Activated T-cell treated with anti-CD3 and anti-CD28 coated beads for 1 hour (primary cell): ENCODE results near the gene NR1H4.
"Not testable (repeated sequence)": the region's sequence is repeated elsewhere in the genome, so short reads cannot be mapped to it uniquely, and the experiment has no call there.

ENCODE experiments used
- DNase-seq: peaks from one replicate; pipeline ENCODE4 v3.0.0-alpha.2; 2020; ENCODE audit warnings: low read depth

Gene NR1H4

DNA sequence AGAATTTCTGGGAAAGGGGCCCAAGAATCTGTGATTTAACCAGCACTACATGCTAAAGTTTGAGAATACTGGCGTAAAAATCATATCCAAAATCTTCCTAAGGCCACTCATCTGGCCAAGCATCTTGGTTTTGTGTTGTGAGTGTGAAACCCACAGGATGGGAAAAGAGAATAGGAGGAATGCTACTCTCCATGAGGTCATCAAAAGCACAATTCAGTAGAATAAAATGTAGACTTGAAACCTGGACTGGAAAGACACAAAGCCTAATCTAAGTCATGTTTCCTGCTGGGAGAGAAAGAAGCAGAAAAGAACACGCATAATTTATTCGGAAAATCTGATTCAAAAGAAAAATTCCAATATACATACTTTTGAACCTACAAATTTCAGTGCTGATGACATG lies 42.3 kb downstream of the NR1H4 start:
- DNase-seq, result no peak

DNA sequence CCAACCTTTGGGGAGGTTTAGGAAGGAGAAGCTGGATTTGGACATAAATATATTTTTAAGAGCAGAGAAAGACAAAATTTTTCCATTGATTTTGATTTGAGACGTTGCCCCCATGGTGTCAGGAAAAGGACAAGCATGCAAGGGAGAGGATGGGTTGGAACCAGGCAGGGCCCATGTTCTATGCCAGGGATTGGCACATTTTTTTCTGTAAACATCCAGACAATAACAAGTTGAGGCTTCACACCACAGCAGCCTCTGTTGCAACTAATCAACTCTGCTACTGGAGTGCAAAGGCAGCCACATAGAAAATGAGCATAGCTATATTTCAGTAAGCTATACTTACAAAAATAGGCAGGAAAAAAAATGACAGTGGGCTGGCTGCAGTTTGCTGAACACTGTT lies 44.7 kb downstream of the NR1H4 start:
- no peak for DNase-seq

DNA sequence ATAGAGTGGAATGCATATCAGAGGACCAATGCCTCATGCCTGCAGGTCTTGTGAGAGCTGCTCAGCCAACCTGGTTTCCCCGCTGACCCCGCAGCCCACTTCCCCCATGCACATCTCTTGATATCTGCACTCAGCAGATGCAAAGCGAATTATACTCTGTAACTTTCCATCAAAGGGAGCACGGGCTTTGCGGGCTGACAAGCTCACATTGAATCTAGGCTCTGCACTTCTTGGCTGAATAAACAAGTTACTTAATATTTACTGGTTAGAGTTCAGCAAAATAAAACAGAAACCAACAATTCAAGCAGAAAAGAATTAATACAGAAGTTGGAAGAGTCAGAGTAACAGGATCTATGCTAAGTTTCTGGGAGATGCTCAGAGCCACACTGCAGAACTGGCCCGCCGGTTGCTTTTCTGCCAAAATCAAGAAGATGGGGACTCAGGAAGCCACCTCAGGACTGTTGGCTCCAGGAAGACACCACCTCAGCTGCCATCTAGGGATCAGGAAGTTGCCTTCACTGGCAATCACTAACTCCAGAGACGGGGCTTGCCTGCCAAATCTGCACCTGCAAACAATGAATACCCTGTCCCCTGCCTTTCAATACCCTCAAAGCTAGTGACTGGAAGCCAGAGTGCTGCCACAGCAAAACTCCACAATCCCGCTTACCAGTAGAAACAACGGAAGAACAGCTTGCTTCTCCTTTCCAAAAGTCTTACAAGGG lies 46.5 kb downstream of the NR1H4 start:
- DNase-seq, result no peak

DNA sequence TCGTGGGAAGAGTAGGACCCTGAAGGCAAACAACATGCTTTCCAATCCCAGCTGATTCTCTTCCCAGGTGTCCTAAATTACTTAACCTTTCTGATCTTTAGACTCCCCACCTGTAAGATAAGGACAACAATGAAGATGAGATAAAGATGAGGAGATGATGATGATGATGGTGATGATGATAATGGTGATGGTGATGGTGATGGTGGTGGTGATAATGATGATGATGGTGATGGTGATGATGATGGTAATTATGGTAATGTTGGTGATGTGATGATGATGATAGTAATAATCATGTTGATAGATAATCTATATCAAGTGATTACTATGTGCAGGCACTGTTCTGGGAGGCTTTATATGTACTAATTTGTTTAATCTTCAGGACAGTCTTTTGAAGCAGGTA lies 48.3 kb downstream of the NR1H4 start:
- DNase-seq, result no peak

DNA sequence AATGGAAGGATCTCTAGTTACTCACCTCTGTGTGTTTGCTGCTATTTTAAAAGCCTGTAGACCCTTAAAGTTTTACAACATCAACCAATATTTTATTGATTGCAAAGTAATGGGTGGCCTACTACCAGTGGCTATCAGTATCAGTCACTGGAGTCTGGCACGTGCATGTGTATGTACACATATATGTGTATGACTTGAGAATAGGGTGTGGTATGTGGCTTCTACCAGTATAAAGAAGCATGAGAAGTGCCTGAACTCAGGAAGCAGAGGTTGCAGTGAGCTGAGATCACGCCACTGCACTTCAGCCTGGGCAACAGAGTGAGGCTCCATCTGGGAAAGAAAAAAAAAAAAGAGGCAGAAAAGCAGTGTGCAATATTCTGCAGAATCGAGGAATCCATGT lies 54.4 kb downstream of the NR1H4 start:
- DNase-seq, result no peak

DNA sequence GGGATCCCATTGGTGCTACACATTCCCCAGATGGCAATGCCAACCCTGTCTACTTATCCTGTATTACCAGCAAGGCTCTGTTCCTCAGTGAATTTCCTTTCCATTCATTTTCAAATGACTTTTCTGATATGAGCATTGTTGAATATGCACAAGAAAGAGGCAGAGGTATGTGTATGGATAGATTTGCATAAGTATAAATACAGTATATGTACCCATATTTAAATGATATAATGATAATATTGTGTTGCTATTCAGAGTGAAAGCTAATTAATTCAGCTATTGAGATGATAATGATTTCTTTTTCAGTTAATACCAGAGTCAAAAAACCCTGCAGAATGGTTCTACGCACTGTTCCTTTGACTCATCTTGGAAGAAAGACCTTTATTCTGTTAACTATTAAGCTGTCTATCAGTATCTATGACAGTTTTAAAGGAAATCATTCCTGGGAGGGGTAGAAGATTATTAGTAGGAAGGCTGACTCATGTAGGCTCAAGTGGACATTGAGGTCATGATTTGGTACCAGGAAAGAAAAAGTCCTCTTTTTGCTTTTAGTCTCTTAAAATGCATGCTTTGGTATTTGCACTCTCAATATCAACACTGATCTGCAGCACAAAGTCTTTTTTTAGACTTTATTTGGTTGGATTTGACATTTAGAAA lies 54.9 kb downstream of the NR1H4 start:
- DNase-seq, result no peak

DNA sequence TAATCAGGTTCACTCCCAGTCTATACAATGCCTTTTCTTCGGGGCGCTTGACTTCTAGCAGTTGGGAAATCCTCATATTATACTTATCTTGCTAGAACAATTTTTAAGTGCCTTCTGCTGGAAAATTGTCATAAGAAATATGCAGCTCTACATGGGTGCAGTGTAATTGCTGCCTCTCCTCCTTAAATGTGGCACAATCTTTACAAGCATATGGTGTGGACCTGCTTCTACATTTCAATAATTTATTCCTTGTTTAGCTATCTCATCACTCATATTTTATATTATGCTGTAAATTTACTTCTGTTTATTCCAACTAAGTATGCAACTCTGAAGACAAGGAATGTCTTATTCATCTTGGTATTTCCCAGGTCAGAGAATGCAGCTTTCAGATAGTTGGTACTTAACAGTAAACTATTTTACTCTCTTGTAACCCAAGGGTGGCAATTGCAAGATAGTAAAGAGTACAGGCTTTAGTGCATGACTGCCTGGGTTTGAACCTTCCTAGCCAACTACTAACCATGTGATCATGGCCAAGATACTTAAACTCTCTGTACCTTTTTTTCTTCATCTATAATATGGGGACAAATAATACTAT lies 56.2 kb downstream of the NR1H4 start:
- DNase-seq, result no peak

DNA sequence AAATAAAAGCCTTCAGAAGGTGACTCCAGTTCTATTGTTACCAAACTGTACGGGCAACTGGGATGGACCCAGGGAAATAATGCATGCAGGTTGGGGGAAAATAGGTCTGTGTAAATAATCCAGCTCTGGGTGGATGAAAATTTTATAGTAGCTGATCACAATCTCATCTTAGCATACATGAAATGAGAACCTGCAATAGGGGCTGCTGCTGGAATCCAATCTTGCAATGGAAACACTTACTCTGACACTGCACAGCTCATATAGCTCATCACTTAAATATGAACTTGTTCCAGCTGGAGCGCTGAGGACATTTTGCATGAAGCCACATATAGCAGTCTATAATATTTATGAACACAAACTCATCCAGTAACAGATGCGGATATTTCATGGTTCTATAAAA lies 59.7 kb downstream of the NR1H4 start:
- no peak for DNase-seq

DNA sequence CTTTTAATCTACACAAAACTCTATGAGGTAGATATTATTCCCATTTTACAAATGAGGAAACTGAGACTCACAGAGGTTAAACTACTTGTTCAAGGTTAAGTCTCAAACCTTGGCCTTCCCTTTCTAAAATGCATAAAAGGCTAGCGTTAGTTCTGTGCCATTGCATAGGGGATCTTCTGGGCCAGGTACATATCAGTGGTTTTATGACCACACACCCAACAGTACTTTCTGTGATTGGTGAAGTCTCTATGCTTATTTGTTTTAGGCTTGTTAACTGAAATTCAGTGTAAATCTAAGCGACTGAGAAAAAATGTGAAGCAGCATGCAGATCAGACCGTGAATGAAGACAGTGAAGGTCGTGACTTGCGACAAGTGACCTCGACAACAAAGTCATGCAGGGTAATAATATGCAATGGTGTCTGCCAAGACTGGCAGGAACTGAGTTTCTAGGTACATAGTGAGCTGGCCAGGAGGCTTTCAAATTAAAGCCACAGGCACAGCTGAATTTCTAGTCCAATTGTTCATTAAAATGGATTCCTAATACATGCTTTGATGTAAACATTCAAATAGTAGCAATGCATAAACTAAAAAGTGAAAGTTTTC lies 61.1 kb downstream of the NR1H4 start:
- no peak for DNase-seq

DNA sequence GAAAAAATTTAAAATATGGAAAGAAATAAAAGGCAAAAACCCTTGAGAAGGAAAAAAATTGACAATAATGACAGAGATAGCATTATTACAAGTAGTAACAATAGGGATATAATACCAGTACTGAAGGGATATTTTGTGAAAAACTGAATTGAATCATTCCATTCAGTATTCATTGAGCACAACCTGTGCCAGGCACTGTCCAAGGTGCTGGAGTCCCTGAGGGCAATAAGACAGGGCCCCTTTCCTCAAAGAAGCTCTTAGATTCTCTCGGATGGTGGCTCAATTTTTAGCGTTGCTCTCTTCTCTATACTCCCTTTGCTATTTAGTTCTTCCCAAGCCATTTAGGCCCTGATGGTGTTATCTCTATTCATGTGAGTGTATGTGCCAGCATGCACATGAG lies 65.5 kb downstream of the NR1H4 start:
- DNase-seq, result no peak

DNA sequence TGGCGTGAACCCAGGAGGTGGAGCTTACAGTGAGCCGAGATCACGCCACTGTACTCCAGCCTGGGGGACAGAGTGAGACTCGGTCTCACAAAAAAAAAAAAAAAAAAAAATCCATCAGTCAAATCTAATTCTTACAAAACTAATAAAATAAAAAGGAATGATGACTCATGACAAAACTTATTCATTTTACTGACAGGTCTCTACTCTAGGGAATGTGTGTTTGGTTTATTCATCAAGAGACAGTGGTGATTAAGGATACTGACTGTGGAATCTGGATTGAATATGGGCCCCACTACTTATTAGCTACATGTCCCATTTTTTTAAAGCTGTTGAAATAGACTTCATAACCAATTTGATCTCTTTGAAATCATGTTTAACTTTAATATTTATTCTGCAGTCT lies 70.5 kb downstream of the NR1H4 start:
- no peak for DNase-seq

DNA sequence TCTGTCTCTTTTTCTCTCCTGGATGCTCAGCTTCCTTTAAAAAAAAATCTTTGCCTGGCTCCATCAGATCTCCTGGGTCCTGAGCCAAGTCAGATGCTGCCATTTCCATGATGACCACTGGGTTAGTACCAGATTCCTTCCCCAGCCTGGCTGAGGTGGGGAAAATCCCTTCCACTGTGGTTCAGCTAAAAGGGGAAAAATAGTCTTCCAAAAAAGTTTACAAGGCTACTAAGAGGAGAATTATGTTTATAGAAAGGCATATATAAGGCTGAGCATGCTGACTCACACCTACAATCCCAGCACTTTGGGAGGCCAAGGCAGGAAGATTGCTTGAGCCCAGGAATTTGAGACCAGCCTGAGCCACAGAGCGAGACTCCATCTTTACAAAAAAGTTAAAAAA lies 71.4 kb downstream of the NR1H4 start:
- DNase-seq, result no peak

DNA sequence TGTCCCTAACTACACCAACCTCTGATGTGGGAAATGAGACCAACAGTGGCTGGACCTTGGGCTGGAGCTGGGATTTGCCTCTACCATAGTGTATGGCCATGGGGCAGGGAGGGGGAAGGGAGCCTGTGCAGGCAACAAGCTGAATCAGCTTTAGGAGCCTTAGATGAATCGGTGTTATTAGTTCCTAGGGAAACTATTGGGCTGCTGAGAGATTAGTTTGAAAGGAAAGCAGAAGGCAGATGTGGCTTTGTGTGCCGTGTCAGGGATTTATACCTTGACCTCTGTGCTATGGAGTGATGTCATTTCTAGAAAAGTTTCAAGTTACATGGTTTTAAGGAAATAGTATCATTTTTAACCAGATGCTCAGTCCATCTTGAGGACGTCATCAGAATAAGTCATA lies 80.3 kb downstream of the NR1H4 start:
- no peak for DNase-seq

DNA sequence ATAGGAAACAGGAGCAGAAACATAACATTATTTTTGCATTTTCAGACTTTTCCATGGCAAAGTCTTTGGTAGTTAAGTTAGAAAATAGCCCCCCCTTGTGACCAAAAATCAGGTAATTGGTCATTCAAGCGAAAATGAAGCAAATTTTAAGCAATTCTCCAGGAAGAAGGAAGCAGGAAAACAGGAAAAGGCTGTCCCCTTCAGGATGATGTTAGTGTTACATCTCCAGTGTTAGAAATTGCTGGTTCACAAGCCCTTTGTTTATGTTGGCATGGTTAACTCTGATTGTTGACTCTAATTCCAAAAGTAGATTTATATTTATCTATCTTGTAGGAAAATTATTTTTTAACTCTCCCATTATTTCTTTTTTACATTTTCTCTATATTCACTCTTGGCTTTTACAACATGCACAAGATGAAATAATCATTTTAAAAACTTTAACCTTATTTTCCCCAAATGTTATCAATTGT lies 81.0 kb downstream of the NR1H4 start:
- no peak for DNase-seq

DNA sequence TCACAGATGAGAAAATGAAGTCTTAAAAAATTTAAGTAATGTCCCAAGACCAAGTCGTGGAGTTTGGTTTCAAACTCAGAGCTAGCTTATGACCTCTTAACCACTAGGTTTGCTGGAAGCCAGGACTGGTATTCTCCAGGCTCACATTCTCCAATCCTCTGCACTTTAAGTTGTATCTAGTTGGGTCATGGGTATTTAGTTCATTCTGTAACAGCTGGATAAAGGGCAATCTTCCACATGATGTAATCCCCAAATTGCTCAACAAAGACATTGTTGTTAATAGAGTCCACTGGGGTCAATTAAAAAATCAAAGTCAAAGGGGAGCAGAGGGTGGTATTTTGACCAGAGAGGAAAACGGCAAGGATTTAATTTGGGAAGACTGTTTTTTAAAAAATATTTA lies 82.1 kb downstream of the NR1H4 start:
- no peak for DNase-seq

DNA sequence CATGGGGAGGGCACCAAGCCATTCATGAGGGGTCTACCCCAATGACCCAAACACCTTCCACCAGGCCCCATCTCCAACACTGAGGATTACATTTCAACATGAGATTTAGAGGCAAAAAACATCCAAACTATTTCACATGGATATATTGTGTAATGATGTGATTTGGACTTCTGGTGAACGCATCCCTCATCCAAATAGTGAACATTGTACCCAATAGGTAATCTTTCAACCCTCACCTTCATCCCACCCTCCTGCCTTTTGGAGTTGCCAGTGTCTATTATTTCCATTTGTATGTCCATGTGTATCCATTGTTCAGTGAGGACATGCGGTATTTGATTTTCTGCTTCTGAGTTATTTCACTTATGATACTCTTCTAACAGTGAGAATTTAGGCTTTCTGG lies 83.7 kb downstream of the NR1H4 start:
- DNase-seq, result no peak

DNA sequence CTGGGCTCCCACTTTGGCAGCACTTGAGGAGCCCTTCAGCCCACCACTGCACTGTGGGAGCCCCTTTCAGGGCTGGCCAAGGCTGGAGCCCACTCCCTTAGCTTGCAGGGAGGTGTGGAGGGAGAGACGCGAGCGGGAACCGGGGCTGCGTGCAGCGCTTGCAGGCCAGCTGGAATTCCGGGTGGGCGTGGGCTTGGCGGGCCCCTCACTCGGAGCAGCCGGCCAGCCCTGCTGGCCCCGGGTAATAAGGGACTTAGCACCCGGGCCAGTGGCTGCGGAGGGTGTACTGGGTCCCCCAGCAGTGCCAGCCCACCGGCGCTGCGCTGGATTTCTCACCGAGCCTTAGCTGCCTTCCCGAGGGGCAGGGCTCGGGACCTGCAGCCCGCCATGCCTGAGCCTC lies 85.6 kb downstream of the NR1H4 start:
- not testable (repeated sequence) for DNase-seq

DNA sequence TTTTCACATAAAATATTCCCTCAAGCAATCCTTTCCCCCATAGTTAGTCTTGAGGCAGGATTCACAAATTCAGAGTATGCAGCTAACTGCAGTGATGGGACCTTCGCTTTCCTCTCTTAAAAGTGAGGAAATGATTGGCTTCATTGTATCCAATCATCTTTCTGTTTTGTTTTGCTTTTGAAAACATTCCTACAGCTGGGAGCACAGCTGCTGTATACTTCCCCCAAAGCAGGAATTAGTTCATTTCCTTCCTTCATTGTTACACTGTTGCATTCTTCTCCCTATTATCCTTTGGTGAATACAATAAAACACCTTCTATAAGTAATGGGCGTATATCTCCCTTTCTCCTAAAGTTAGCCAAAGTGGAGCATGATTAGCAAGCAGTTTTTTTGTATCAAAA lies 90.4 kb downstream of the NR1H4 start:
- DNase-seq, result no peak

DNA sequence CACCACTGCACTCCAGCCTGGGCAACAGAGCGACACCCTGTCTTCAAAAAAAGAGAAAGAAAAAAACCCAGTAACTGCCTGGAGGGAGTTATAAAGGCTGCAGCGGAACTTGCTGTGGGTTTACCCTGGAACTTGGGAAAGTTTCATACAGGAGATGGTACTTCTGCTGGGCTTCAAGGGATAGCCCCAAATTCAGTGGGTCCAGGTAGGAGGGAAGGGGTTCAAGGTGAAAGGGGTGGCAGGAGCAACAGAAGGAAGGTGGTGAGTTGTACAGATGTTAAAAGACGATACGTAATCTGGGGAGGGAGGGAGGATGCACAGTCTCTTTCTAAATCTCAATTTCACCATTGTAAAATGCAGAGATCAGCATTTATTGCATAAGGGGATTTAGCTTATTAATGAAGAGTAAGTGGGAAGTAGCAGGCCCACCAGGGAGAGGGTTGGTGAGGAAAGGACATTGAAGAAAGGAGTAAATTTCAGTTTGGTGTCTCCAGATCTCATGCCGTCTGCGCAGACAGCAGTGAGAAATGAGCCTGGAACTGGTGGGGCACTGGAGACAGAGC lies 91.3 kb downstream of the NR1H4 start:
- no peak for DNase-seq

DNA sequence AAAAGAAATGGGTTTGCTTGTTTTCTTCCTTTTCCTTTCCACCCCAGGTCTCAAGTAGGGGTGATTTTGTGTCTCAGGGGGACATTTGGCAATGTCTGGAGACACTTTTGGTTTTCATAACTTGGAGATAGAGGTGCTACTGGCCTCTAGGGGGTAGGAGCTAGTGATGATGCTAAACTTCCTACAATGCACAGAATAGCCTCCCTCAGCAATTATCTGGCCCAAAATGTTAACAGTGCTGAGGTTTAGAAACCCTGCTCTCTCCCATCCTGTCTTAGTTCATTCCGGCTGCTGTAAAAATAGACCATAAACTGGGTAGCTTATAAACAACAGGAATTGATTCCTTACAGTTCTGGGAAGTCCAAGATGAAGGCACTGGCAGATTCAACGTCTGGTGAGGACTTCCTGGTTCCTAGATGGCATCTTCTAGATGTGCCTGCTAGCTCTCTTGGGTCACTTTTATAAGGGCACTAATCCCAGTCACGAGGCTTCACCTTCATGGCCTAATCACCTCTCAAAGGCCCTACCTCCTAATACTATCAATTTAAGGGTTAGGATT lies 92.4 kb downstream of the NR1H4 start:
- DNase-seq, result no peak

DNA sequence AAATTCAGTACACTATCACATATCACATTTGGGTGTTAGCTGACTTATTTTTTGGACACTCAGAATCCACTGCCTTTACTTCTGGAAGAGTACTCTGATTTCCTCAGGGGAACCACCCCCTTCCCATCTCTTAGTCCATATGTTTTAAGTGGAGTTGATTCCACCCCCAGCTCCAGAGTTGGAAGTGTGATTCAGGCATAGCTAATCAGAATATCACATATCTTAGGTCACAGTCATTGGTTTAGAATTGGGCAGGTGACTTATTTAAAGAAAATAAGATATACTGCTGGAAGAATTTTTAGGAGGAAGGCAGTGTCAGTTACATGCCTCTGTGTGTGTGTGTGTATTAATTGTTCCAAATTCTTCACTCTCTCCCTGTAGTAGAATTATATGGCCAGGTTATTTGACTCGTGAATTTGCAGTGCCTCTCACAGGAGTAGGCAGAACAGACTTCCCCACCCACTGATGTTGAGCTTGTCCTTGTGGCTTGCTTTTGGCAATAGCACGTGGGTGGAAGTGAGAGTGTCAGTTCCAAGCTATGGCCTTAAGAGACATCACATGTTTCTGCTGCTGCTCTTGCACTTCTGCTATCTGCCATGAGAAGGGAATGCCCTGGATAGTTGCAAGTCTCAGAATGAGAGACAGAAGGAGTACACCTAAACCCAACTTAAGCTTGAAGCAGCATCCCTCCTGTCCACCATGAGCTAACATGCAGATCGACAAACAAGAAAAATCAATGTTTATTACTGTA lies 93.4 kb downstream of the NR1H4 start:
- no peak for DNase-seq

DNA sequence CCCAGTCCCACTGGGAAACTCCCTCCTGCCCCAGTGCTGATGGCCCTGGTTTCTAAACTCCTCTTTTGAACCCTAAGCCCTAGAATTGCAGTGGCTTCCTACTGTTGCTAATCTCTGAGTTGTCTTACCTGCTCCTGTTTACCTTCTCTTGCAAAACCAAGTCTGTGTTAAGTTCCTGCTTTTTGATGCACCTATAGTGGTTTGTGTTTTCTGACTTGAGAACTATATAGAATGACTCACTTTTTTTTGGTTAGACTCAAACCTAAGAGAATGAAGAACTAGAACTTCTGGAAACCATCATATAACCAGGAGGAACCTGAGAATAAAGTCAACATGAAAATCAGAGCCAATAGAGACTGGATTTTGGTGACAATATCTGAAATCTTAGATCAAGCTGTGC lies 94.3 kb downstream of the NR1H4 start:
- DNase-seq, result no peak
